Nephron progenitor cell (in vitro differentiated cells): ENCODE measurements around the gene TNFSF18.

ENCODE experiments used
- DNase-seq: peaks from one replicate; pipeline ENCODE4 v3.0.0; 2021
- H3K27ac Mint-ChIP-seq: 2 replicates; pipeline ENCODE4 v1.8.0; 2021; ENCODE audit warnings: mild to moderate bottlenecking, moderate library complexity, mixed read lengths
- H3K27me3 Mint-ChIP-seq: 2 replicates; pipeline ENCODE4 v1.8.0; 2021; ENCODE audit warnings: mild to moderate bottlenecking, low read depth, mixed read lengths; ENCODE audit not compliant: poor library complexity
- H3K36me3 Mint-ChIP-seq: 2 replicates; pipeline ENCODE4 v1.8.0; 2021; ENCODE audit warnings: low read depth, mixed read lengths
- H3K4me1 Mint-ChIP-seq: 2 replicates; pipeline ENCODE4 v1.8.0; 2021; ENCODE audit warnings: mixed read lengths
- H3K4me3 Mint-ChIP-seq: 2 replicates; pipeline ENCODE4 v1.8.0; 2021; ENCODE audit warnings: mild to moderate bottlenecking, moderate library complexity, mixed read lengths
- H3K9me3 Mint-ChIP-seq: 2 replicates; pipeline ENCODE4 v1.8.0; 2021; ENCODE audit warnings: mild to moderate bottlenecking, moderate library complexity, mixed read lengths
- TF ChIP-seq, protein P1 (sequence below): fragments of 200-600 bp; sonication (generic); IDR thresholded peaks from 2 replicates; pipeline ENCODE4 v1.5.0; 2021; ENCODE audit warnings: antibody characterized with exemption

The TNFSF18 gene

GRCh38 chr1:173062150-173062938, 11.6 kb upstream of the TNFSF18 start:
- H3K4me3 Mint-ChIP-seq, result no peak overlapping the region
- no peaks in the 10 kb centered on the region for H3K4me1 Mint-ChIP-seq
- TF ChIP-seq, protein P1, sequence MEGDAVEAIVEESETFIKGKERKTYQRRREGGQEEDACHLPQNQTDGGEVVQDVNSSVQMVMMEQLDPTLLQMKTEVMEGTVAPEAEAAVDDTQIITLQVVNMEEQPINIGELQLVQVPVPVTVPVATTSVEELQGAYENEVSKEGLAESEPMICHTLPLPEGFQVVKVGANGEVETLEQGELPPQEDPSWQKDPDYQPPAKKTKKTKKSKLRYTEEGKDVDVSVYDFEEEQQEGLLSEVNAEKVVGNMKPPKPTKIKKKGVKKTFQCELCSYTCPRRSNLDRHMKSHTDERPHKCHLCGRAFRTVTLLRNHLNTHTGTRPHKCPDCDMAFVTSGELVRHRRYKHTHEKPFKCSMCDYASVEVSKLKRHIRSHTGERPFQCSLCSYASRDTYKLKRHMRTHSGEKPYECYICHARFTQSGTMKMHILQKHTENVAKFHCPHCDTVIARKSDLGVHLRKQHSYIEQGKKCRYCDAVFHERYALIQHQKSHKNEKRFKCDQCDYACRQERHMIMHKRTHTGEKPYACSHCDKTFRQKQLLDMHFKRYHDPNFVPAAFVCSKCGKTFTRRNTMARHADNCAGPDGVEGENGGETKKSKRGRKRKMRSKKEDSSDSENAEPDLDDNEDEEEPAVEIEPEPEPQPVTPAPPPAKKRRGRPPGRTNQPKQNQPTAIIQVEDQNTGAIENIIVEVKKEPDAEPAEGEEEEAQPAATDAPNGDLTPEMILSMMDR, result no peak
- no peak overlapping the region for H3K27ac Mint-ChIP-seq
- H3K9me3 Mint-ChIP-seq, result no peaks in the 10 kb centered on the region
- DNase-seq, result no peak
- no peaks in the 10 kb centered on the region for H3K27me3 Mint-ChIP-seq
- H3K36me3 Mint-ChIP-seq, result no peaks in the 10 kb centered on the region

- H3K4me1 Mint-ChIP-seq, result no peaks in the 10 kb centered on the region
- no peaks in the 10 kb centered on the region for H3K36me3 Mint-ChIP-seq
- no peaks in the 10 kb centered on the region for H3K9me3 Mint-ChIP-seq
- DNase-seq, result no peak
- H3K27ac Mint-ChIP-seq, result no peak overlapping the region
- TF ChIP-seq, protein P1, result no peak
- no peaks in the 10 kb centered on the region for H3K27me3 Mint-ChIP-seq
- no peak overlapping the region for H3K4me3 Mint-ChIP-seq
These were observed 7.8 kb upstream of the TNFSF18 start for GRCh38 chr1:173058556-173058955.

DNA sequence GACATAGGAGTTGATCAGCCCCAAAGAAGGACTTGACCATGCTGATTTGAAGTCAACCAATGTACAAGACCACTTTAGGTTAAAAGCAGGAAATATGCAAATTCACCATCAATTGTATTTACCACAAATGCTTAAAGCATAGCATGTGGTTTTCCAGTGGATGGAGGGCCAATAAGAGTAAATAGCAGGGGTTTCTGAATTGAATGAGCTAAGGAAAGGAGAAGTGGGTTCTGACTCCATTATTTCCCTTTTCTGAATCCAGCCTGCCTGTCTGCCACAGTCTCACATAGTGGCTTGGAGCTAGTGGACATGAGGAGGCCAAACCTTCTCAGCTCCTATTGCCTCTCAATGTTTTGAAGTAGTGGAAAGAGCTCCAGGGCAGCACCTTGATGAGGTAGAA, 7.2 kb upstream of the TNFSF18 start:
- Mint-ChIP-seq H3K27ac (no peak overlapping the region), H3K9me3 (no peaks in the 10 kb centered on the region), H3K27me3 (no peaks in the 10 kb centered on the region), H3K4me1 (no peaks in the 10 kb centered on the region), H3K36me3 (no peaks in the 10 kb centered on the region), H3K4me3 (no peak overlapping the region)
- DNase-seq, result no peak
- TF ChIP-seq, protein P1, result no peak

DNA sequence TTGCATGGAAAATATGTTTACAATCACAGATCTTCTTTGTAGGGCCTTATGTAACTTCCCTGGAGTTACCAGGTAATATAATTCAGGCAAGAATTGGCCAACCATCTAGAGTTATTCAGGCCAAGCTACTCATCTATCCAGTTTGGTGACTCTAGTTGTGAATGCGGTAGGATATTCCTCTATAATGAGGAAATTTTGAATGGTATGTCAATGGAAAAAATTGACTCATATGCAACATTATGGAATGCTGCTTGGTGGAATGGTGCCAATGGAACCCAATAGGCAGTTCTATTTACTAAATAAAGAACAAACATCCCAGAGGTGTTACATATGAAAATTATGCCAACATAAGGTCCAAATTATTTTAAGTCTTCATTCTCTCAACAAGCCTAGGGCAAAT, 5.6 kb upstream of the TNFSF18 start:
- Mint-ChIP-seq H3K9me3 (no peaks in the 10 kb centered on the region), H3K27me3 (no peaks in the 10 kb centered on the region), H3K36me3 (no peaks in the 10 kb centered on the region), H3K27ac (no peak overlapping the region), H3K4me3 (no peak overlapping the region), H3K4me1 (no peaks in the 10 kb centered on the region)
- no peak for DNase-seq
- TF ChIP-seq, protein P1, result no peak

- Mint-ChIP-seq H3K36me3 (no peaks in the 10 kb centered on the region), H3K9me3 (no peaks in the 10 kb centered on the region), H3K4me3 (no peak overlapping the region), H3K27ac (no peak overlapping the region), H3K27me3 (no peaks in the 10 kb centered on the region), H3K4me1 (no peaks in the 10 kb centered on the region)
- TF ChIP-seq, protein P1, result no peak
- no peak for DNase-seq
These were observed 2.0 kb upstream of the TNFSF18 start for GRCh38 chr1:173052681-173053196.

GRCh38 chr1:173049322-173049633, 1.5 kb downstream of the TNFSF18 start:
- no peaks in the 10 kb centered on the region for H3K36me3 Mint-ChIP-seq
- no peak overlapping the region for H3K27ac Mint-ChIP-seq
- H3K27me3 Mint-ChIP-seq, result no peaks in the 10 kb centered on the region
- no peaks in the 10 kb centered on the region for H3K9me3 Mint-ChIP-seq
- TF ChIP-seq, protein P1, result no peak
- no peak overlapping the region for H3K4me3 Mint-ChIP-seq
- H3K4me1 Mint-ChIP-seq, result no peaks in the 10 kb centered on the region
- no peak for DNase-seq
